ENCODE measurements around the gene DDB1. TPM values are rescaled to one million over a fixed set of nuclear protein-coding genes. Genes with fewer than 3 reads are reported as not detected.
A peak's percentile ranks its signal among the peaks of the same experiment; 100 is the strongest.

DDB1 gene
- total and polyA plus RNA-seq, 4 donors: 44.2 to 148 (median 107) TPM

DNA sequence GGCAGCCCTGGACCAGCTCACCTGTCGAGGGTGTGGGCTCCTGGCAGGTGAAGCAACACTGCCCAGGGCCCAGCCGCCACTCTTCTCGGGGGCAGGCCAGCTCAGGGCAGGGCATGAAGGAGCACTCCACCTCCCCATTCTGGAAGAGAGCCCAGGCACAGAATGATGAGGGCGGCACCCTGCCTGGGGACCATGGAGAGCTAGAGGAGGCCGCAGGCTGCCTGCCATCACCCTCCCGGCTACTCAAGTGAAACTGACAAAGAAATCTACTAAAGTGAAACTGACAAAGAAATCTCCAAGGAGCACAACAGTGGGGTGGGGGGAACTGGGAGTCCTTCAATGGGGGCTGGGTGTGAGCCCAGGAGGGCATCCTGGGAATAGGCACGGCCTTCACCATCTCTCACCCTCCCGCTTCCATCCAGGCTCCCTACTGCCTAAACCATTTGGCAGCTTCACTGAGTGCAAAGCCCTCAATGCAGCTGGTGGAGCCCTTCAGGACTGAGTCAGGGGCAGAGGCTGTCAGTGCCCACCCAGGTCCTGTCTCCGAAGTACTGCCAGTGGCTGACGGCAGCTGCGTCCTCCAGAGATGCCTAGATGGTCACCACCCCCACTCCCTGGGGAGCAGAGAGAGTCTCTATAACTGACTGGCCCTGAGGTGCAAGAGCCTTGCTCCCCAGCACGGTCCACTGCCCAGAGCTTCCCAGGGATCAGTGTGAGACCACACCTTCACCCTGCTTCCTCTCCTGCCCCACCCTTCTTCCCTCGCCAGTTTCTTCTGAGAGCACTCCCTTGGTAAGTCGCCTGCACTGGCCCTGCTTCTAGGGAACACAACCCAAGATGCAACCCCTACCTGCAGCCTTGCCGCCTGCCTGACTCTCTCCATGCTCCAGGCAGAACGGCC lies 59.5 kb downstream of the DDB1 start:
- Histone ChIP-seq H3K9me3 (ENCODE audit: control insufficient read depth, low read length) (no peaks in the 10 kb centered on the region), H3K4me3 (ENCODE audit: low read length in 2 of 2) (no peak overlapping the region), H3K4me1 (ENCODE audit: control insufficient read depth in 1 of 2, insufficient read depth in 2 of 2, low read length in 2 of 2) (no peaks in the 10 kb centered on the region), H3K36me3 (ENCODE audit: control insufficient read depth in 1 of 2, insufficient read depth in 2 of 2, low read length in 1 of 2) (no peaks in the 10 kb centered on the region), H3K27me3 (ENCODE audit: control insufficient read depth in 1 of 2, insufficient read depth in 2 of 2, low read length in 1 of 2) (no peaks in the 10 kb centered on the region), H3K27ac (ENCODE audit: low read depth in 1 of 2, low read length in 2 of 2) (no peak overlapping the region)
- DNase-seq (no peak), ATAC-seq (ENCODE audit: low FRiP score) (peak; percentile 49)
- intact Hi-C loops (cut with DNase I): no loop called here
- 78 to 85% methylated on average over 16 of the region's 16 CpGs for WGBS, 2 donors

DNA sequence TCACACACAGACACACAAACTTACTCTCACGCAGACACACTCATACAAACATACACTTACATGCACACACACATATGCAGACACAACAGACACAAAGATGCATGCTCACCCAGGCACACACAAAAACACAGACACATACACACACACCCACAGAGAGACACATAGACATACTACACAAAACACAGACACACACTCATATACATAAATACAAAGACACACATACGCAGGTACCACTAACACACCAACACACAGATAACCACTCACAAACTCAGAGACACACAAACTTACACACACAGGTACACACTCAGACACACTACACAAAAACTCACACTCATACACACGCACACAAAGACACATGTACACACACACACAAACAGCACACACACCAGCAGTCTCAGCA lies 60.2 kb downstream of the DDB1 start:
- no peak overlapping the region for H3K27ac ChIP-seq (ENCODE audit: low read depth in 1 of 2, low read length in 2 of 2)
- intact Hi-C loops (cut with DNase I): no loop called here
- DNase-seq (no peak), ATAC-seq (ENCODE audit: low FRiP score) (no peak)
- H3K9me3 ChIP-seq (ENCODE audit: control insufficient read depth, low read length): no peaks in the 10 kb centered on the region
- WGBS, 2 donors: 94 to 96% methylated on average over 3 of the region's 3 CpGs
- H3K36me3 ChIP-seq (ENCODE audit: control insufficient read depth in 1 of 2, insufficient read depth in 2 of 2, low read length in 1 of 2): no peaks in the 10 kb centered on the region
- H3K4me3 ChIP-seq (ENCODE audit: low read length in 2 of 2): no peak overlapping the region
- no peaks in the 10 kb centered on the region for H3K4me1 ChIP-seq (ENCODE audit: control insufficient read depth in 1 of 2, insufficient read depth in 2 of 2, low read length in 2 of 2)
- no peaks in the 10 kb centered on the region for H3K27me3 ChIP-seq (ENCODE audit: control insufficient read depth in 1 of 2, insufficient read depth in 2 of 2, low read length in 1 of 2)

DNA sequence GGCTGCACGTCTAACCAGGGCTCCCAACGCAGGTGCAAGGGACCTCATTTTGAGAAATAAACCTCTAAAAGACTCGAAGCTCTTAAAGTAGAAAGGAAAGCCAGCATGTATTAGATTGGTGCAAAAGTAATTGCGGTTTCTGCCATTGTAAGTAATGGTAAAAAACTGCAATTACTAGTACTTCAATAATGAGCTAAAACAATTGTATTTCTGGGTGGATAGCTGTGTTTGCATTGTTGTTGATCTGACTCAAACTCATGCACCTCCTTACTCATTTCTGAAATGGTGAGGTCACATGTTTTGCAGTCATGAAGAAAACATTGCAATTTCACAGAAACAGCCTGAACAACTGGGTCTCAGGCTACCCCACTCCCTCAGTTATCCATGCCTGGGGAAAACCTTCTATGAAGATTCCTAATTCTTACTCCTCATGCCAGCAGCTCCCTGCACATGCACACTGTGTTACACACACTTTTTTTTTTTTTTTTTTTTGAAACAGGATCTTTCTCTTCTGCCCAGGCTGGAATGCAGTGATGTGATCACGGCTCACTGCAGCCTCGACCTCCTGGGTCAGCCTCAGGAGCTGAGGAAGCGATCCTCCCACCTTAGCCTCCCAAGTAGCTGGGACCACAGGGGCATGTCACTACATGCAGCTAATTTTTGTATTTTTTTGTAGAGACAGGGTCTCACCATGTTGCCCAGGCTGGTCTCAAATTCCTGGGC lies 62.4 kb downstream of the DDB1 start:
- no peaks in the 10 kb centered on the region for H3K4me1 ChIP-seq (ENCODE audit: control insufficient read depth in 1 of 2, insufficient read depth in 2 of 2, low read length in 2 of 2)
- 90 to 95% methylated on average over 7 of the region's 7 CpGs for WGBS, 2 donors
- no peak overlapping the region for H3K27ac ChIP-seq (ENCODE audit: low read depth in 1 of 2, low read length in 2 of 2)
- H3K27me3 ChIP-seq (ENCODE audit: control insufficient read depth in 1 of 2, insufficient read depth in 2 of 2, low read length in 1 of 2): no peaks in the 10 kb centered on the region
- H3K4me3 ChIP-seq (ENCODE audit: low read length in 2 of 2): no peak overlapping the region
- H3K9me3 ChIP-seq (ENCODE audit: control insufficient read depth, low read length): no peaks in the 10 kb centered on the region
- intact Hi-C loops (cut with DNase I): no loop called here
- no peak for DNase-seq
- no peaks in the 10 kb centered on the region for H3K36me3 ChIP-seq (ENCODE audit: control insufficient read depth in 1 of 2, insufficient read depth in 2 of 2, low read length in 1 of 2)
- no peak for ATAC-seq (ENCODE audit: low FRiP score)

DNA sequence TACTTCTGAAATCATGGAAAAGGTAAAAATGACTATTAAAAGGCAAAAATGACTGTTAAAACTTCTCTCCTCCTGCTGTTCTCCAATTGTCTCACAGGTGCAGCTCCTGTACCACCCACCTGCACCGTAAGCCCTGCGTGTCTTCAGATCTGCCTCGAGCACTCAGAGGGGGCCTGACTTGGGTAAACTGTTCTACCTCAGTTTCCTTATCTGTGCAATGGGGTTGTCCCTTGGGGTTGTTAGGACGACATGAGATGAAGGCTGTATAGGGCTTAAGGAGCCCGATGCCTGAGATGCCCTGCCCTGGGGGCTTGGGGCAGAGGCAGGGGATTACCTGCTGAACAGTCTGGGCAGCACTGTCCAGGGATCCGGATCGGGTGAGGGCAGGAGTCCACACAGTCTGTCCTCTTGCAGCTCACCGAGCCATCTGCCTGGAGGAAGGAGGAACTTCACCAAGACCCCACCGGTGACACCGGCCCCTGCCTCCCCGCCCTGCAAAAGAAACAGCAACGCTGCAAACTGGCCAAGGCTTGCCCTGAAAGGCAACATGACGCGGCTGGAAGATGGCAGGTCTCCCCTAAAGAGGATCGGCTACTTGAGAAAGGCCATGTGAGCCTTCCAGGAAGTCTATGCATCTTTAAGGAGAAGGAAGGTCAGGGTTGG lies 64.2 kb downstream of the DDB1 start:
- Histone ChIP-seq H3K4me1 (ENCODE audit: control insufficient read depth in 1 of 2, insufficient read depth in 2 of 2, low read length in 2 of 2) (no peaks in the 10 kb centered on the region), H3K9me3 (ENCODE audit: control insufficient read depth, low read length) (no peaks in the 10 kb centered on the region), H3K27me3 (ENCODE audit: control insufficient read depth in 1 of 2, insufficient read depth in 2 of 2, low read length in 1 of 2) (no peaks in the 10 kb centered on the region), H3K4me3 (ENCODE audit: low read length in 2 of 2) (no peak overlapping the region), H3K36me3 (ENCODE audit: control insufficient read depth in 1 of 2, insufficient read depth in 2 of 2, low read length in 1 of 2) (no peaks in the 10 kb centered on the region), H3K27ac (ENCODE audit: low read depth in 1 of 2, low read length in 2 of 2) (no peak overlapping the region)
- intact Hi-C loops (cut with DNase I): no loop called here
- 93 to 94% methylated on average over 15 of the region's 15 CpGs for WGBS, 2 donors
- ATAC-seq (ENCODE audit: low FRiP score): no peak
- DNase-seq: no peak

DNA sequence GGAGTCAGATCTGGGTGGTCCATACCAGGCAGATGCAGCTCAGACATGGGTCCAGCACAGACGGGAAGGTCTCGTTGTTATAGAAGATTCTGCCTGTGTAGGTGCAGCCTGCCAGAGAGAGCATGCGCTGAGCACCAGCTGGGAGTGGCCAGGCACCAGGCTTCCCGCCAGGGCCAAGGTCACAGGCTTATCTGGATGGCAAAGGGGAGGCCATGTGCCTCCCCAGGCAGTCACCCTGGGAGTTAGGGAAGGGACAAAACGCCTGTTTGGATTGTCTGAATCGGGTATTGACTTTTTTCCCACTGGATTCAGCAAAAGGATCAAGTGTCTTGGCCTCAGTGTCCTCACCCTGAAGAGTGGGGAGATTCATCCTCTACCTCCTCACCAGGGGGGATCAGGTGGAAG lies 65.5 kb downstream of the DDB1 start:
- intact Hi-C loops (cut with DNase I): no loop called here
- no peak for ATAC-seq (ENCODE audit: low FRiP score)
- 82 to 88% methylated on average over 6 of the region's 6 CpGs for WGBS, 2 donors

DNA sequence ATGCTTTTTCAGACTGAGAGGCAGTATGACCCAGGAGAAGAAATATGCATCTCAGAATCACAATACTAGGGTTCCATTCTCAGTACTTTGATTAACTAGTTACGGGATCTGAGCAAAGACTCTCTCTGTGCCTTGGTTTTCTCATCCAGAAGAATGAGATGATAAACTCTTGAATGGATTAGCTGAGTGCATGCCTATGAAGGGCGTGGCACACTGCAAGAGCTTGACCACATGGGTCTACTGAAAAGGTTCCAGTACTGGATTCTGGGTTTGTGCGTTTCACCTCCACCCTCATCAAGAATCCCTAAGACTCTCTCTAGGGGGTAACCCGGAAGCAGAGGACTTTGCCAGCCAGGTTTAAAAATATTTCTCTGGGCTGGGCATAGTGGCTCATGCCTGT lies 66.3 kb downstream of the DDB1 start:
- Histone ChIP-seq H3K9me3 (ENCODE audit: control insufficient read depth, low read length) (no peaks in the 10 kb centered on the region), H3K4me1 (ENCODE audit: control insufficient read depth in 1 of 2, insufficient read depth in 2 of 2, low read length in 2 of 2) (no peaks in the 10 kb centered on the region), H3K27ac (ENCODE audit: low read depth in 1 of 2, low read length in 2 of 2) (no peak overlapping the region), H3K4me3 (ENCODE audit: low read length in 2 of 2) (no peak overlapping the region), H3K36me3 (ENCODE audit: control insufficient read depth in 1 of 2, insufficient read depth in 2 of 2, low read length in 1 of 2) (no peaks in the 10 kb centered on the region), H3K27me3 (ENCODE audit: control insufficient read depth in 1 of 2, insufficient read depth in 2 of 2, low read length in 1 of 2) (no peaks in the 10 kb centered on the region)
- DNase-seq (no peak), ATAC-seq (ENCODE audit: low FRiP score) (no peak)
- 88 to 95% methylated on average over 4 of the region's 4 CpGs for WGBS, 2 donors
- intact Hi-C loops (cut with DNase I): no loop called here

More for the DNA sequence above, 65.5 kb downstream of the DDB1 start:
- Histone ChIP-seq H3K4me3 (ENCODE audit: low read length in 2 of 2) (no peak overlapping the region), H3K9me3 (ENCODE audit: control insufficient read depth, low read length) (no peaks in the 10 kb centered on the region), H3K4me1 (ENCODE audit: control insufficient read depth in 1 of 2, insufficient read depth in 2 of 2, low read length in 2 of 2) (no peaks in the 10 kb centered on the region), H3K27me3 (ENCODE audit: control insufficient read depth in 1 of 2, insufficient read depth in 2 of 2, low read length in 1 of 2) (no peaks in the 10 kb centered on the region), H3K27ac (ENCODE audit: low read depth in 1 of 2, low read length in 2 of 2) (no peak overlapping the region), H3K36me3 (ENCODE audit: control insufficient read depth in 1 of 2, insufficient read depth in 2 of 2, low read length in 1 of 2) (no peaks in the 10 kb centered on the region)
- no peak for DNase-seq

DNA sequence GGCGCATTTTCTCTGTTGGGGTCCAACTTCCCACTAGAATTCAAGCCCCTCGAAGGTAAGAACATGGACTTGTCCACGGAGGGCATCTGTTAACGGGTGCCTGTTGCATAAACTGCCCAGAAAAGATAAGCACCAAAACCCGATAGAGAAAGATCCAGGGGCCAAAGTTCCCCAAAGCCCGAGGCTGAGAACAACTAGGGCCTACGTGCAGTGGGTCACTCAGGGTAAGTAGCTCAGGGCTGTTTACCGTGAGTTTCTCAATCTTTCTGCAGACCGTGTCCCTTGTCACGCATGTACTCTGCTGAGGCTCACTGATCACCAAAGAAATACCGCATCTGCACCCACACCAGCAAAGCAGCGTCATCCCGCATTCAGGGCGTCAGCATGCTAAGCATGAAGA lies 67.5 kb downstream of the DDB1 start:
- intact Hi-C loops (cut with DNase I): no loop called here
- ATAC-seq (ENCODE audit: low FRiP score): no peak
- no peak overlapping the region for H3K4me3 ChIP-seq (ENCODE audit: low read length in 2 of 2)
- no peaks in the 10 kb centered on the region for H3K27me3 ChIP-seq (ENCODE audit: control insufficient read depth in 1 of 2, insufficient read depth in 2 of 2, low read length in 1 of 2)
- DNase-seq: no peak
- H3K4me1 ChIP-seq (ENCODE audit: control insufficient read depth in 1 of 2, insufficient read depth in 2 of 2, low read length in 2 of 2): no peaks in the 10 kb centered on the region
- WGBS, 2 donors: 93% methylated on average over 14 of the region's 14 CpGs
- no peaks in the 10 kb centered on the region for H3K9me3 ChIP-seq (ENCODE audit: control insufficient read depth, low read length)
- H3K36me3 ChIP-seq (ENCODE audit: control insufficient read depth in 1 of 2, insufficient read depth in 2 of 2, low read length in 1 of 2): no peaks in the 10 kb centered on the region
- H3K27ac ChIP-seq (ENCODE audit: low read depth in 1 of 2, low read length in 2 of 2): no peak overlapping the region

DNA sequence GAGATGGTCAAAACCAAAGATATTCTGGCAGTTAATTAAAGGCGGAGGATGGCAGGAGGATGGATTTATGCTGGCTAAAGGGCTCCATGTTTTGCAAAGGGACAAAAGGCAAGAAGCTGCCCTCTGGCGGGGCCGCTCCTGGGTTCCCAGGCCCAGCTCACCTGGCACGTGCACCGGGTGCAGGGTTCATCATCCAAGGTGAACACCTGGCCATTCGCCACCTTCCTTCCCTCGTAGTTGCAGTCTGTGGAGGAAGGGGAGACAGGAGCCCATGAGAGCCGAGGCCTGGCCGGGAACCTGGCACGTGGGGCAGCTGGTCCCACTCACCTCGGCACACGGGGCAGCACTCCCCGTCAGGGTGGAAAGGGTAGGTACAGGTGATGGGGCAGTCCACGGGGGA lies 68.1 kb downstream of the DDB1 start:
- H3K9me3 ChIP-seq (ENCODE audit: control insufficient read depth, low read length): no peaks in the 10 kb centered on the region
- no peak overlapping the region for H3K27ac ChIP-seq (ENCODE audit: low read depth in 1 of 2, low read length in 2 of 2)
- DNase-seq: no peak
- H3K4me1 ChIP-seq (ENCODE audit: control insufficient read depth in 1 of 2, insufficient read depth in 2 of 2, low read length in 2 of 2): no peaks in the 10 kb centered on the region
- H3K27me3 ChIP-seq (ENCODE audit: control insufficient read depth in 1 of 2, insufficient read depth in 2 of 2, low read length in 1 of 2): no peaks in the 10 kb centered on the region
- no peaks in the 10 kb centered on the region for H3K36me3 ChIP-seq (ENCODE audit: control insufficient read depth in 1 of 2, insufficient read depth in 2 of 2, low read length in 1 of 2)
- no peak for ATAC-seq (ENCODE audit: low FRiP score)
- 94 to 95% methylated on average over 14 of the region's 14 CpGs for WGBS, 2 donors
- H3K4me3 ChIP-seq (ENCODE audit: low read length in 2 of 2): no peak overlapping the region
- intact Hi-C loops (cut with DNase I): no loop called here

Measured in aorta (tissue), 5 donors.